ENCODE results near the gene CCDC124.

GRCh38 chr19:17893766-17894165 is 39.0 kb upstream of the CCDC124 start:
- TF ChIP-seq CTCF (IDR thresholded peaks at IDR 0.05; ENCODE audit: low read depth, low read length, poor library complexity, severe bottlenecking) (no peak), EZH2phosphoT487 (IDR thresholded peaks at IDR 0.05; ENCODE audit: borderline replicate concordance, low read length) (no peak)
